B cell (primary cell): Measurements from ENCODE around the gene HIBCH. TPM values are rescaled to one million over a fixed set of nuclear protein-coding genes. Genes with fewer than 3 reads are reported as not detected.

Experiments used
- ATAC-seq: fragments of 200-7000 bp; cut with Tn5 transposase; one replicate; pipeline ENCODE4 v1.10.0; 2021; ENCODE audit warnings: low read depth, mild to moderate bottlenecking, moderate number of reproducible peaks, moderate library complexity
- CTCF ChIA-PET: fragments of 350-600 bp; sonication (Branson Sonifier 250); formaldehyde crosslinking; loops from one replicate; lab custom pipeline; 2021; ENCODE audit warnings: antibody characterized with exemption, inconsistent platforms; lab: Charles Lee
- POLR2A ChIA-PET: fragments of 350-600 bp; sonication (Branson Sonifier 250); formaldehyde crosslinking; loops from one replicate; lab custom pipeline; 2021; ENCODE audit warnings: antibody characterized with exemption; lab: Charles Lee
- DNase-seq: peaks from one replicate; pipeline ENCODE4 v3.0.0; 2013
- H2AFZ ChIP-seq: 2 replicates; pipeline ENCODE4 v1.6.1; 2012; ENCODE audit warnings: mild to moderate bottlenecking, low read depth, low read length; ENCODE audit not compliant: insufficient read depth, poor library complexity, severe bottlenecking
- H3K27ac ChIP-seq, 2 donors: 1 replicate in 1 of 2; 2 replicates in 1 of 2; pipeline ENCODE4 v1.5.1; 2012 to 2013; ENCODE audit warnings: low read length in 2 of 2, mild to moderate bottlenecking in 2 of 2, moderate library complexity in 1 of 2
- H3K27me3 ChIP-seq, 4 experiments: fragments of 200-600 bp in 1 of 4; sonication (generic) in 1 of 4; replicated peaks in 1 of 4; 1 replicate in 2 of 4; 2 replicates in 2 of 4; pipeline versions ENCODE4 v1.6.1 to v1.7.0; 2013 to 2016; ENCODE audit warnings: low read length in 3 of 4, mild to moderate bottlenecking in 2 of 4, mixed read lengths in 1 of 4, moderate library complexity in 1 of 4; ENCODE audit not compliant: insufficient read depth in 4 of 4, control insufficient read depth in 3 of 4; ENCODE audit errors: control extremely low read depth in 1 of 4
- H3K36me3 ChIP-seq, 2 experiments: replicated peaks in 1 of 2; 1 replicate in 1 of 2; 2 replicates in 1 of 2; pipeline versions ENCODE4 v1.6.1 to v1.7.1; 2013; ENCODE audit warnings: low read length in 1 of 2; ENCODE audit not compliant: insufficient read depth in 2 of 2, control insufficient read depth in 1 of 2; ENCODE audit errors: control extremely low read depth in 1 of 2, extremely low read depth in 1 of 2
- H3K4me1 ChIP-seq, 2 donors: fragments of 200-600 bp in 1 of 2; sonication (generic) in 1 of 2; 1 replicate in 1 of 2; 2 replicates in 1 of 2; pipeline versions ENCODE4 v1.5.1 to v1.6.1; 2013 to 2017; ENCODE audit warnings: low read length in 2 of 2; ENCODE audit not compliant: control insufficient read depth in 2 of 2, insufficient read depth in 2 of 2
- H3K4me2 ChIP-seq: replicated peaks from 2 replicates; pipeline ENCODE3; 2012; ENCODE audit warnings: mild to moderate bottlenecking, low read depth, low read length; ENCODE audit not compliant: poor library complexity, severe bottlenecking
- H3K4me3 ChIP-seq, 5 experiments: fragments of 200-600 bp in 1 of 5; sonication (generic) in 1 of 5; 1 replicate in 3 of 5; 2 replicates in 2 of 5; pipeline versions ENCODE4 v1.5.1 to v1.7.0; 2011 to 2016; ENCODE audit warnings: low read length in 4 of 5, mild to moderate bottlenecking in 4 of 5, low read depth in 2 of 5, control low read depth in 1 of 5, moderate library complexity in 1 of 5; ENCODE audit not compliant: insufficient read depth in 1 of 5; ENCODE audit errors: control extremely low read depth in 1 of 5, extremely low read depth in 1 of 5
- H3K79me2 ChIP-seq: fragments of 200-600 bp; sonication (generic); one replicate; pipeline ENCODE4 v1.6.0; 2016; ENCODE audit warnings: low read length; ENCODE audit not compliant: control insufficient read depth, insufficient read depth
- H3K9ac ChIP-seq: fragments of 200-600 bp; sonication (generic); 2 replicates; pipeline ENCODE4 v1.6.1; 2017; ENCODE audit warnings: mild to moderate bottlenecking, low read length, moderate library complexity
- H3K9me3 ChIP-seq, 3 donors: one replicate each; pipeline versions ENCODE4 v1.6.1 to v1.7.1; 2013; ENCODE audit warnings: low read length in 2 of 3; ENCODE audit not compliant: control insufficient read depth in 2 of 3, insufficient read depth in 1 of 3; ENCODE audit errors: control extremely low read depth in 1 of 3
- H4K20me1 ChIP-seq: 2 replicates; pipeline ENCODE4 v1.6.0; 2012; ENCODE audit warnings: mild to moderate bottlenecking, low read length; ENCODE audit not compliant: insufficient read depth, control insufficient read depth, poor library complexity, severe bottlenecking
- H3K27ac Mint-ChIP-seq: one replicate; pipeline ENCODE4 v1.8.0; 2021; ENCODE audit warnings: mixed read lengths
- H3K27me3 Mint-ChIP-seq: one replicate; pipeline ENCODE4 v1.8.0; 2021; ENCODE audit warnings: mixed read lengths
- H3K4me1 Mint-ChIP-seq: one replicate; pipeline ENCODE4 v1.8.0; 2021; ENCODE audit warnings: mixed read lengths
- H3K4me3 Mint-ChIP-seq: one replicate; pipeline ENCODE4 v1.8.0; 2021; ENCODE audit warnings: mixed read lengths
- H3K9me3 Mint-ChIP-seq: one replicate; pipeline ENCODE4 v1.8.0; 2022; ENCODE audit warnings: mixed read lengths; ENCODE audit not compliant: insufficient read depth
- EZH2 ChIP-seq: IDR thresholded peaks from 2 replicates; pipeline ENCODE4 v1.6.1; 2012; ENCODE audit warnings: borderline replicate concordance, low read depth, mild to moderate bottlenecking, moderate library complexity, low read length; ENCODE audit not compliant: insufficient read depth, poor library complexity, severe bottlenecking
- WGBS: methylation state at CpG from one replicate; pipeline ENCODE4 v1.1.5; 2013; ENCODE audit warnings: missing lambda C conversion rate; ENCODE audit not compliant: insufficient coverage; 5-methylcytosine and 5-hydroxymethylcytosine counted together
- intact Hi-C: fragments of 100-400 bp; cut with micrococcal nuclease; formaldehyde crosslinking; loops from one replicate; pipeline ENCODE4 v1.10.0; 2022
- polyA plus RNA-seq: library from polyadenylated mRNA; depleted of rRNA; stranded (reverse); fragments of >200 nt; gene quantifications from 2 replicates; pipeline ENCODE4 v1.2.3, GENCODE V29; 2012
- total RNA-seq, 2 donors: library from RNA; stranded (reverse); fragments of 120-200 nt in 1 of 2; gene quantifications; 1 replicate in 1 of 2; 2 replicates in 1 of 2; pipeline versions ENCODE4 v1.2.3 to v1.2.4, GENCODE V29; 2013 to 2022
- TF ChIP-seq, protein P1 (sequence below): fragments of 200-600 bp; IDR thresholded peaks from one replicate; pipeline ENCODE4 v1.8.0; 2022; ENCODE audit warnings: antibody characterized with exemption, mild to moderate bottlenecking

Gene HIBCH
- total and polyA plus RNA-seq, 2 donors (not counting 1 experiment from before 2014, with no cell fraction given), result 5.6 to 30.2 TPM

DNA sequence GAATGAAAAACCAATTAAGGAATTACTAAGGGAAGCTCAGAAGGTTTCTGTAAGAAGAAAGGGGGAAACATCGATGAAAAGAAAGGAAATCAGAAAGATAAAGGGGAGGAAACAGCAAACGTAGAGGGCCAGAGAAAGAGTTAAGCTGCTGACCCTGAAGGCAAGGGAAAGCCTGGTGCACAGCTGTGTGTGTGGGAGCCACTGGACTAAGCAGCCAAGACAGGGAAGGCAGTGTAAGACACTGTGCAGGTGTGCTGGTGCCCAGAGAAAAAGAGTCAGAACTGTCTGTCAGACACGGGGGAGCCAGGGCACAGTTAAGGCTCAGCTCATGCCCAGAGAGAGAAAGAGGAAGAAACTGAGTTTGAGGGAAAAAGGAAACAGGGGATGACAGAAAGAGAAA lies 104.0 kb downstream of the HIBCH start:
- no peak overlapping the region for H3K27ac Mint-ChIP-seq
- no peaks in the 10 kb centered on the region for H3K9me3 Mint-ChIP-seq
- ATAC-seq (no peak), DNase-seq (no peak)
- Histone ChIP-seq H4K20me1 (no peaks in the 10 kb centered on the region), H3K27me3 (no peaks in the 10 kb centered on the region), H3K4me3 (no peak overlapping the region), H3K9me3 (no peaks in the 10 kb centered on the region), H3K36me3 (peaks cover 0 to 18% of the 10 kb centered on the region in 2 experiments), H3K27ac (no peak overlapping the region), H2AFZ (no peak overlapping the region), H3K9ac (no peak overlapping the region), H3K4me1 (no peaks in the 10 kb centered on the region), H3K79me2 (no peaks in the 10 kb centered on the region), H3K4me2 (no peak overlapping the region)
- intact Hi-C loops, result no loop called here
- H3K4me3 Mint-ChIP-seq, result no peak overlapping the region
- peaks cover 13% of the 10 kb centered on the region for H3K4me1 Mint-ChIP-seq
- ChIA-PET POLR2A (no interaction called here), CTCF (no interaction called here)
- 42% methylated on average over 3 of the region's 3 CpGs for WGBS
- TF ChIP-seq EZH2, result no peak
- TF ChIP-seq, protein P1, sequence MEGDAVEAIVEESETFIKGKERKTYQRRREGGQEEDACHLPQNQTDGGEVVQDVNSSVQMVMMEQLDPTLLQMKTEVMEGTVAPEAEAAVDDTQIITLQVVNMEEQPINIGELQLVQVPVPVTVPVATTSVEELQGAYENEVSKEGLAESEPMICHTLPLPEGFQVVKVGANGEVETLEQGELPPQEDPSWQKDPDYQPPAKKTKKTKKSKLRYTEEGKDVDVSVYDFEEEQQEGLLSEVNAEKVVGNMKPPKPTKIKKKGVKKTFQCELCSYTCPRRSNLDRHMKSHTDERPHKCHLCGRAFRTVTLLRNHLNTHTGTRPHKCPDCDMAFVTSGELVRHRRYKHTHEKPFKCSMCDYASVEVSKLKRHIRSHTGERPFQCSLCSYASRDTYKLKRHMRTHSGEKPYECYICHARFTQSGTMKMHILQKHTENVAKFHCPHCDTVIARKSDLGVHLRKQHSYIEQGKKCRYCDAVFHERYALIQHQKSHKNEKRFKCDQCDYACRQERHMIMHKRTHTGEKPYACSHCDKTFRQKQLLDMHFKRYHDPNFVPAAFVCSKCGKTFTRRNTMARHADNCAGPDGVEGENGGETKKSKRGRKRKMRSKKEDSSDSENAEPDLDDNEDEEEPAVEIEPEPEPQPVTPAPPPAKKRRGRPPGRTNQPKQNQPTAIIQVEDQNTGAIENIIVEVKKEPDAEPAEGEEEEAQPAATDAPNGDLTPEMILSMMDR, result no peak
- no peaks in the 10 kb centered on the region for H3K27me3 Mint-ChIP-seq

DNA sequence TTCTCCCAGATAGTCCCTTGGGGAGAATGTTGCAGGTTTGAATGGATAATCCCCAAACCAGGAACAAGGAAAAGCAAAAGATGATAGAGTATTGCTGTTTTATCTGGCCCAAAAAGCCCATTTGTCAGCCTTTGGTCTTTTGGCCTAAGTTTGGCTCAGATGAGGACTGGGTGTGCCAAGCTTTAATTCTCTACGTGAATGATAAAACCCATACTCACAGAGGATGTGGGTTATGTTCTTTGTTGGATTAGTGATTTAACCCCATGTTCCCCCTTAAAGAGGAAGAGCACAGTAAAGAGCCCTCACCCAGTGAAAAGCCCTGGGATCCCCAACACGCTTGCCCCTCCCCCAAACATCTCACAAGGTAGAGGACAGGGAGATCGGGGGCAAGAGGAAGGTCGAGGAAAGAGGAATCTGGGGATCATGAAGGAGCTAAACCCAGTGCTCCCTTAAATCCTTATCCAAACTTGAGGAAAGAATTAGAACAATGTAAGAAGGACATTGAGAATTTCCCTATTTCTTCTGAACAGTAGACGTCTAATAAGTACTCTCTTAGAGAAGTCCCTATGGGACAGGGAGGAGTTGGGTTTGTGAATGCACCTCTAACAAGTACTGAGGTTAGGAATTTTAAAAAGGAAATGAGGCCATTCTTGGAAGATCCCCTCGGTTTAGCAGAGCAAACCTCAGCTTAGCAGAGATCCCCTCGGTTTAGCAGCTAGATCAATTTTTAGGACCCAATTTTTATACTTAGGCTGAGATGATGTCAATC lies 105.0 kb downstream of the HIBCH start:
- DNase-seq (no peak), ATAC-seq (no peak)
- POLR2A ChIA-PET, result no interaction called here
- no peaks in the 10 kb centered on the region for H3K9me3 ChIP-seq
- CTCF ChIA-PET, result no interaction called here
- TF ChIP-seq, protein P1, result no peak
- no peak for TF ChIP-seq EZH2
- no peak overlapping the region for H3K27ac Mint-ChIP-seq
- H3K4me1 ChIP-seq, result no peaks in the 10 kb centered on the region
- no peaks in the 10 kb centered on the region for H3K27me3 ChIP-seq
- H3K36me3 ChIP-seq, result peaks cover 0 to 11% of the 10 kb centered on the region in 2 experiments
- WGBS, result 100% methylated on average over 1 of the region's 7 CpGs
- intact Hi-C loops, result no loop called here
- H3K4me2 ChIP-seq, result no peak overlapping the region
- no peak overlapping the region for H3K4me3 Mint-ChIP-seq
- H3K4me3 ChIP-seq, result no peak overlapping the region
- H3K27me3 Mint-ChIP-seq, result no peaks in the 10 kb centered on the region
- H3K4me1 Mint-ChIP-seq, result peaks cover 13% of the 10 kb centered on the region
- no peaks in the 10 kb centered on the region for H4K20me1 ChIP-seq
- H3K9me3 Mint-ChIP-seq, result no peaks in the 10 kb centered on the region
- no peak overlapping the region for H3K9ac ChIP-seq
- H3K27ac ChIP-seq, result no peak overlapping the region
- no peak overlapping the region for H2AFZ ChIP-seq
- no peaks in the 10 kb centered on the region for H3K79me2 ChIP-seq
